Ovary (tissue), 9 donors: ENCODE measurements around the gene NUDC. TPM values are rescaled to one million over a fixed set of nuclear protein-coding genes. Genes with fewer than 3 reads are reported as not detected.

Experiments
- DNase-seq, 5 donors: peaks; one replicate each; pipeline ENCODE4 v3.0.0-alpha.2; 2019 to 2020
- H3K27ac ChIP-seq, 2 donors: fragments of 200-600 bp; one replicate each; pipeline versions ENCODE4 v1.5.1 to v1.8.0; 2019 to 2022
- H3K27me3 ChIP-seq: fragments of 200-600 bp; one replicate; pipeline ENCODE4 v1.8.0; 2022
- H3K36me3 ChIP-seq: fragments of 200-600 bp; sonication (generic); one replicate; pipeline ENCODE4 v1.5.1; 2019
- H3K4me1 ChIP-seq: one replicate; pipeline ENCODE4 v1.8.1; 2013; ENCODE audit warnings: mild to moderate bottlenecking, moderate library complexity; ENCODE audit not compliant: insufficient read depth
- H3K4me3 ChIP-seq: fragments of 200-600 bp; sonication (generic); one replicate; pipeline ENCODE4 v1.5.1; 2017
- H3K9me3 ChIP-seq, 2 donors: fragments of 200-600 bp in 1 of 2; sonication (generic) in 1 of 2; one replicate each; pipeline versions ENCODE4 v1.5.1 to v1.8.1; 2013 to 2019; ENCODE audit warnings: mild to moderate bottlenecking in 1 of 2, moderate library complexity in 1 of 2
- EP300 ChIP-seq: sonication (generic); formaldehyde crosslinking; IDR thresholded peaks from one replicate; pipeline ENCODE4 v1.6.1; 2017; ENCODE audit warnings: antibody characterized with exemption
- POLR2A ChIP-seq: fragments of 450-650 bp; IDR thresholded peaks from one replicate; pipeline ENCODE4 v1.6.1; 2017; ENCODE audit warnings: antibody characterized with exemption, mild to moderate bottlenecking, moderate library complexity
- whole genome bisulfite sequencing, 3 donors: extraction: QIAGEN DNeasy Blood & Tissue Kit in 1 of 3; methylation state at CpG; one replicate each; pipeline versions ENCODE4 v1.1.5 to v1.1.7; 2013 to 2017; 5-methylcytosine and 5-hydroxymethylcytosine counted together
- intact Hi-C, 4 donors: fragments of 100-400 bp; cut with DNase I; formaldehyde crosslinking; loops; one replicate each; pipeline versions ENCODE4 v1.11.0 to v1.15.1; 2022 to 2023
- polyA plus RNA-seq, 2 donors: library from polyadenylated mRNA; stranded (reverse); fragments of 200-250 nt in 1 of 2; fragments of 350-450 nt in 1 of 2; fragmentation: Illumina TruSeq in 1 of 2; extraction: RNeasy Lipid Tissue Mini Kit (QIAGEN cat#74804) in 1 of 2; gene quantifications; one replicate each; pipeline ENCODE4 v1.2.3, GENCODE V29; 2013 to 2014
- total RNA-seq, 7 donors: library from RNA; depleted of rRNA in 2 of 7; stranded (reverse); fragments of >200 nt in 2 of 7; fragmentation: NEBNext Ultra II Directional in 3 of 7; extraction: Animal tissue kit (Norgen Biotek cat#: 25700) in 3 of 7; gene quantifications; one replicate each; pipeline versions ENCODE4 v1.1.0 to v1.2.4, GENCODE V29; 2016 to 2023
- TF ChIP-seq, protein P1 (sequence below), 3 donors: fragments of 450-650 bp in 2 of 3; fragments of 200-600 bp in 1 of 3; IDR thresholded peaks; one replicate each; pipeline versions ENCODE4 v1.5.1 to v1.8.0; 2016 to 2022; ENCODE audit warnings: antibody characterized with exemption in 3 of 3, mild to moderate bottlenecking in 1 of 3
- donor health status: DM: no; HTN: no; CAD: no; lungs with moderate emphysema.
- donor health status: DM: no; HTN: no; CAD: no.
- donor health status: Bipolar disorder and iron deficiency.
- donor health status: DM: yes; HTN: yes; CAD: no.
- donor health status: DM: no; HTN: no; CAD: no.
- donor health status: DM: yes; HTN: yes; CAD: no.

NUDC gene
- total and polyA plus RNA-seq, 9 donors, result 32.8 to 76.7 (median 57.6) TPM

DNA sequence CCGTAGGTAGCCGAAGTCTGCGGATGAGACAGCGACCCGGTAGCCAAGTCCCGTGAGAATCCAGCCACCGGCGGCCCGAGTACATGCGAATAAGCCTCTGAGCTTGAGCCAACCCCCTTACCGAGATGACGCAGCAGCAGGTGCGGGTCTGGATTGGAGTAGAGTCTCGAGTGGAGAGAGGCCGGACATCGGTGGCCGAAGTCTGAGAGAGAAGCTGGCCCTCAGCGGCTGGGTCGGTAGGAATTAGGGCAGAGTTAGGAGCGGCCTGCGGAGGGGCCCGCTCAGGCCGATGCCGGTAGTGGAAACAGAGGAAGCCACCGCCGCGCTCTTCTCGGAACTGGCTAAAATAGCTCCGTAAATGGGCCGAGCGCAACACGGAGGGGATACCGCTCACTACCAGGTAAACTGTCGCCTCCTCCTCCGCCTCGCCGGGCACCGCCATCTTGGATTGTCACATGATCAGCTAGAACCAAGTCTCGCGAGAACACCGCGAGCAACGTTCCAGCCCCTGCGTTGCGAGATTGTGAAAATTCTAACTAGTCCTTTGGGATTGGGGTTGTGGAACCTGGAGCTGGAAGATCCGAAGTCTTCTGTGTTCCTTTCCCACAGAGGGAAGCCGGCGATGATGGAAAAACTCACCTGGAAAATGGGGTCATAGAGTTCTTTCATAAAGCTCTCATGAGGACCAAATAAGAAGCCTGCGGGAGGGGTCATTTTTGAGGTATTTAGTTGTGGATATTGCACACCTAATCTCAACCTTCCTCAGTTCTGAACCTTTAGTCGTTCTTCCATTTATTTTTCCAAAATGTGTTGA lies 21.3 kb upstream of the NUDC start, which contains the start of gene GPATCH3:
TSS of gene GPATCH3 (minus strand) at position 467 of the 814 bp plus-strand sequence. CDS start at position 442, 25 bp downstream.
- DNase-seq, result peak; percentile 91 to 96 (median 95)
- TF ChIP-seq POLR2A (no peak), EP300 (no peak)
- TF ChIP-seq, protein P1, sequence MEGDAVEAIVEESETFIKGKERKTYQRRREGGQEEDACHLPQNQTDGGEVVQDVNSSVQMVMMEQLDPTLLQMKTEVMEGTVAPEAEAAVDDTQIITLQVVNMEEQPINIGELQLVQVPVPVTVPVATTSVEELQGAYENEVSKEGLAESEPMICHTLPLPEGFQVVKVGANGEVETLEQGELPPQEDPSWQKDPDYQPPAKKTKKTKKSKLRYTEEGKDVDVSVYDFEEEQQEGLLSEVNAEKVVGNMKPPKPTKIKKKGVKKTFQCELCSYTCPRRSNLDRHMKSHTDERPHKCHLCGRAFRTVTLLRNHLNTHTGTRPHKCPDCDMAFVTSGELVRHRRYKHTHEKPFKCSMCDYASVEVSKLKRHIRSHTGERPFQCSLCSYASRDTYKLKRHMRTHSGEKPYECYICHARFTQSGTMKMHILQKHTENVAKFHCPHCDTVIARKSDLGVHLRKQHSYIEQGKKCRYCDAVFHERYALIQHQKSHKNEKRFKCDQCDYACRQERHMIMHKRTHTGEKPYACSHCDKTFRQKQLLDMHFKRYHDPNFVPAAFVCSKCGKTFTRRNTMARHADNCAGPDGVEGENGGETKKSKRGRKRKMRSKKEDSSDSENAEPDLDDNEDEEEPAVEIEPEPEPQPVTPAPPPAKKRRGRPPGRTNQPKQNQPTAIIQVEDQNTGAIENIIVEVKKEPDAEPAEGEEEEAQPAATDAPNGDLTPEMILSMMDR (IDR thresholded peaks at IDR 0.05), result no peak
- Histone ChIP-seq H3K4me1 (peaks cover 2% of the 10 kb centered on the region), H3K9me3 (no peaks in the 10 kb centered on the region), H3K4me3 (peak within 1 kb of the TSS; percentile 99), H3K27ac (peak within 1 kb of the TSS; percentile 17 to 54), H3K27me3 (no peaks in the 10 kb centered on the region), H3K36me3 (no peaks in the 10 kb centered on the region)
- intact Hi-C loops, result no loop called here
- WGBS, 3 donors, result 0 to 1% (median 0%) methylated on average over 50 of the region's 50 CpGs

DNA sequence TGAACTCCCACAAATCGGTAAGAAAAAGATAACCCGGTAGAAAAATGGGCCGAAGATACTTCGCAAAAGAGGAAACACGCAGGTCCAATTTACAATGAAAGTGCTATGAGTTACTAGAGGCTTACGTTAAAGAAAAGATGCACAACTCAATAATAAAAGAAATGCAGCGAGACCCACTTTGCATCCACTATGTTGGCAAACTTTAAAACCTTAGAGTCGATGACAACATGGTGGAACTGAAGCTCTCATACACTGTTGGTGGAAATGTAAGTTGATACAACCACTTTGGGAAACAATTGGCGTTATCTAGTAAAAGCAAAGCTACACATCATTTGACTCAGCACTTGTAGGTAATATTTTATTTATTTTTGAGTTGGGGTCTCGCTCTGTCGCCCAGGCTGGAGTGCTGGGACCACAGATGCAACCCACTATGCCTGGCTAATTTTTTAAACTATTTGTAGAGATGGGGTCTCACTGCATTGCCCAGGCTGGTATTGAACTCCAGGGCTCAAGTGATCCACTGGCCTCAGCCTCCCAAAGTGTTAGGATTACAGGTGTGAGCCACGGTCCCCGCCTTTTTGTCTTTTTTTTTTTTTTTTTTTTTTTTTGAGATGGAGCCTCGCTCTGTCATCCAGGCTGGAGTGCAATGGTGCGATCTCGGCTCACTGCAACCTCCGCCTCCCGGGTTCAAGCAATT lies 20.6 kb upstream of the NUDC start:
- Histone ChIP-seq H3K27me3 (no peaks in the 10 kb centered on the region), H3K9me3 (no peaks in the 10 kb centered on the region), H3K4me3 (peak overlapping the region; percentile 99), H3K4me1 (peaks cover 2% of the 10 kb centered on the region), H3K27ac (peak overlapping the region in 1 of 2 donors; percentile 54), H3K36me3 (no peaks in the 10 kb centered on the region)
- TF ChIP-seq POLR2A (no peak), EP300 (no peak)
- TF ChIP-seq, protein P1 (IDR thresholded peaks at IDR 0.05), result no peak
- intact Hi-C loops, result no loop called here
- 59 to 67% (median 62%) methylated on average over 18 of the region's 18 CpGs for WGBS, 3 donors
- DNase-seq, result no peak

DNA sequence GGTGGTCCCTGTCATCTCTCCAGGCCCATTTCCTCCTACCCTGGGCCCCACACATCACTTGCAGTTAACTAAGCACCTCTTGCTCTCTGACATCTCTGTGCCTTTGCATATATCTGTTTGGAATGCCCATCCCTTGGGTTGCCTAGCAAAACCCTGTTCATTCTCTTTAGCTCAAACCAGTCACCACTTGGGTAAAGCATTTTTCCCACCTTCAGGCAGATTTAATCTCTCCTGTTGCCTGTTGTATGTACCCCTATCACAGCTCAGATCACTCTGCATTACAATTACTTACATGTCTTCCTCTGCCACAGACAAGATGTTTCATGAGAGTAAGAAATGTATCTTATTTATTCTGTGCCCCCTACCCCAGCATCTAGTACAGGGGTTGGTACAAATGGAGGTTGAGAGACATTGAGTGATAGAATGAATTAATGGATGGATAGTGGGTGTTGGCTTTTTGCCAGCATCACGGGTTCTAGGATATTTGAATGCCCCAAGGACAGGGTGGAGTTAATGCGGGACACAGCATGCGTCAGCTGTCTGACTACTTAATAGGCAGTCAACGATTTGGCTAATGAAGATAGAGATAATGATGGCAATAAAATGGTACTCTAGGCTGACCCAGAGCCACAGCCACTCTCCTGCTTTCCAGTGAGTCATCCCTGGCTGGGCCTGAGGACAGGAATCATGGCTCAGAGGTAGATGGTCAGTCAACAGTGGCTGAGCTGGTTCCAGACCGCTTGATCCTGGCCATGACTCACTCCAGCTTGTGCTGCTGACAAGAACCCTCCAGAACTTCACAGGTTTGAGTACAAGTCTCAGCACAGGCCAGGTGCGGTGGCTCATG lies 14.2 kb upstream of the NUDC start:
- no peak for DNase-seq
- intact Hi-C loops, result no loop called here
- Histone ChIP-seq H3K4me1 (no peaks in the 10 kb centered on the region), H3K27me3 (no peaks in the 10 kb centered on the region), H3K36me3 (no peaks in the 10 kb centered on the region), H3K27ac (no peak overlapping the region), H3K4me3 (no peak overlapping the region), H3K9me3 (no peaks in the 10 kb centered on the region)
- WGBS, 3 donors, result 42 to 55% (median 50%) methylated on average over 6 of the region's 6 CpGs
- TF ChIP-seq EP300 (no peak), POLR2A (no peak)
- TF ChIP-seq, protein P1 (IDR thresholded peaks at IDR 0.05), result no peak

DNA sequence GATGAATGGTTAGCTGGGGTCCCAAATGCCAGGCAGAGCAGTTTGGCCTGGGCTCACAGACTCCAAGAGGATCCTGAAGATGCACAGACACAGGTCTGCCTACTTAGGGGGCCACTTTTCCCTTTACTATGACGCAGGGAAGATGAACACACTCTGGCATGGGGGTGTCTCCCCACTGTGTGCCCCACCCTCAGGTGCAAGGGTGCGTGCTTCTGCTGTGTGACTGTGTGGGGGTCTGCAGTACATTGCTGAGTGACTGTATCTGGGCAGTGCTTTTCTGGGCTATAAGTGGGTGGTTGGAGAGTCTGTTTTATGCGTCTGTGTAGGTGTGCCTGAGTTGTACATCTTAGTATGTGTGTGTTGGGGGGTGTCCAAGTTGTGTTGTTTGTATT lies 11.6 kb upstream of the NUDC start:
- Histone ChIP-seq H3K36me3 (no peaks in the 10 kb centered on the region), H3K9me3 (no peaks in the 10 kb centered on the region), H3K4me1 (no peaks in the 10 kb centered on the region), H3K27me3 (no peaks in the 10 kb centered on the region), H3K27ac (no peak overlapping the region), H3K4me3 (no peak overlapping the region)
- no peak for TF ChIP-seq POLR2A
- no peak for TF ChIP-seq EP300
- TF ChIP-seq, protein P1 (IDR thresholded peaks at IDR 0.05), result no peak
- intact Hi-C loops, result no loop called here
- WGBS, 3 donors, result 84 to 92% (median 85%) methylated on average over 3 of the region's 3 CpGs
- no peak for DNase-seq
